ENCODE measurements around the gene TREX2.

DNA sequence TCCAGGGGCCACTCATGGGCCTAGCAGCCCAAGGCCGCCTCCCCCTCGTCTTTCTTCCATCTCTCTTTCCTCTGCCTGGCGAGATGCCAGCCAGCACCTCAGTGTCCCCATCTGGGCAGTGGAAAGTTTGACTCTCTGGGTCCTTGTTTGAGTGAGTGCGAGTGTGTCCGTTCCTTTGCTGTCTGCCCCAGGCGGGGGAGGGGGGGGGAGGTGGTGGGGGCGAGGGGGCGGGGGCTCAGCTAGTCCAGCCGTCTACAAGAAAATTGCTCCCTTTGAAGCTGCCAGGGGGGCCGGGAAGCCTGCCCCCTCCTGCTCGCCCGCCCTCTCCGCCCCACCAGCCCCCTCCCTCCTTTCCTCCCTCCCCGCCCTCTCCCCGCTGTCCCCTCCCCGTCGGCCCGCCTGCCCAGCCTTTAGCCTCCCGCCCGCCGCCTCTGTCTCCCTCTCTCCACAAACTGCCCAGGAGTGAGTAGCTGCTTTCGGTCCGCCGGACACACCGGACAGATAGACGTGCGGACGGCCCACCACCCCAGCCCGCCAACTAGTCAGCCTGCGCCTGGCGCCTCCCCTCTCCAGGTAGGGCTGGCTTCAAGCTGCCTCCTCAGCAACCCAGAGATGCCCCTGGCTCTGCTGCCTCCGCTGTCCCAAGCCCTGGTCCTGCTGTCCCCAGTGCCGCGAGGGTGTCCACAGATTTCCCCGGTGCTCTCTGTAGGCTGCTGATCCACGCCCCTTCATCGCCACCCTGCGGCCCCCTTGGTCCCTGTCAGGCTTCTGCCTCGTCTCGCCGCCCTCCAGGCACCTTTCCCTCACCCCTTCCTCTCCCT lies 48.9 kb upstream of the TREX2 start, which contains the start of gene BGN:
- TF ChIP-seq, protein P1, sequence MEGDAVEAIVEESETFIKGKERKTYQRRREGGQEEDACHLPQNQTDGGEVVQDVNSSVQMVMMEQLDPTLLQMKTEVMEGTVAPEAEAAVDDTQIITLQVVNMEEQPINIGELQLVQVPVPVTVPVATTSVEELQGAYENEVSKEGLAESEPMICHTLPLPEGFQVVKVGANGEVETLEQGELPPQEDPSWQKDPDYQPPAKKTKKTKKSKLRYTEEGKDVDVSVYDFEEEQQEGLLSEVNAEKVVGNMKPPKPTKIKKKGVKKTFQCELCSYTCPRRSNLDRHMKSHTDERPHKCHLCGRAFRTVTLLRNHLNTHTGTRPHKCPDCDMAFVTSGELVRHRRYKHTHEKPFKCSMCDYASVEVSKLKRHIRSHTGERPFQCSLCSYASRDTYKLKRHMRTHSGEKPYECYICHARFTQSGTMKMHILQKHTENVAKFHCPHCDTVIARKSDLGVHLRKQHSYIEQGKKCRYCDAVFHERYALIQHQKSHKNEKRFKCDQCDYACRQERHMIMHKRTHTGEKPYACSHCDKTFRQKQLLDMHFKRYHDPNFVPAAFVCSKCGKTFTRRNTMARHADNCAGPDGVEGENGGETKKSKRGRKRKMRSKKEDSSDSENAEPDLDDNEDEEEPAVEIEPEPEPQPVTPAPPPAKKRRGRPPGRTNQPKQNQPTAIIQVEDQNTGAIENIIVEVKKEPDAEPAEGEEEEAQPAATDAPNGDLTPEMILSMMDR (conservative IDR thresholded peaks at IDR 0.05 in 1 of 2, IDR thresholded peaks at IDR 0.05 in 1 of 2; ENCODE audit: extremely low read depth in 1 of 2, insufficient read depth in 1 of 2, low read depth in 1 of 2, low read length in 2 of 2) = no peak
- no peak for TF ChIP-seq EZH2 (IDR thresholded peaks at IDR 0.05; ENCODE audit: borderline replicate concordance, low read length)
